Measurements from ENCODE around the gene CAMTA1. TPM values are rescaled to one million over a fixed set of nuclear protein-coding genes. Genes with fewer than 3 reads are reported as not detected.

The CAMTA1 gene
- total RNA-seq, 1 donor from 2014 or later, result 67.9 TPM

DNA sequence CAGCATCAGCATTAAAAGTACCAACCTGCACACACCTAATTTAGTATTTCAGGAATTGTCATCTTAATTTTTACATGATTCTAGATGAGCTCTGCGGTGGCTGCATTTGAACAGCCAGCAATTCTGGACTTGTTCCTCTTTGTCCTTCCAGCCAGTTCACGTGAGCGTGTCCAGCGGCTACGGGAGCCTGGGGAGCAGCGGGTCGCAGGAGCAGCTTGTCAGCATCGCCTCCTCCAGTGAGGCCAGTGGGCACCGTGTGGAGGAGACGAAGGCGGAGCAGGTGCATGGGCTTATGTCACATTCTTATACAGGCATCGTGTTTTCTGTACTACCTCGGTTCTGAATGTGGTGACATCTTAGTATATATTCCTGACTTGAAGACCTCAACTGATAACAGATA is 1024.5 kb downstream of the CAMTA1 start:
- no peak for DNase-seq (ENCODE audit: low spot score)

DNA sequence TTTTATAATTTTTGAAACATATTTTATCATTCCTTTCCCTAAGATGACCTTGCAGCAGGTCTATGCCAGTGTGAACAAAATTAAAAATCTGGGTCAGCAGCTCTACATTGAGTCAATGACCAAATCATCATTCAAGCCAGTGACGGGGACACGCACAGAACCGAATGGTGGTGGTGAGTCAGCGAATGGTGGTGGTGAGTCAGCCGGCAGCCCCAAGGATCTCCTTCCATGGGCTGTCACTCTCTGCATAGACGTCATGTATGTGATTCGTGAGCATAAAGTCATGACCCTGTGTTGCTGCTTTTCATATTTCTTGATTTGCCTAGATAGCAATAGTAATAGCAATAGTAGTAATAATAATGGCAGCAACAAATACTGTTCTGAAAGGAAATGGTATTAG is 1025.1 kb downstream of the CAMTA1 start:
- DNase-seq (ENCODE audit: low spot score), result no peak

DNA sequence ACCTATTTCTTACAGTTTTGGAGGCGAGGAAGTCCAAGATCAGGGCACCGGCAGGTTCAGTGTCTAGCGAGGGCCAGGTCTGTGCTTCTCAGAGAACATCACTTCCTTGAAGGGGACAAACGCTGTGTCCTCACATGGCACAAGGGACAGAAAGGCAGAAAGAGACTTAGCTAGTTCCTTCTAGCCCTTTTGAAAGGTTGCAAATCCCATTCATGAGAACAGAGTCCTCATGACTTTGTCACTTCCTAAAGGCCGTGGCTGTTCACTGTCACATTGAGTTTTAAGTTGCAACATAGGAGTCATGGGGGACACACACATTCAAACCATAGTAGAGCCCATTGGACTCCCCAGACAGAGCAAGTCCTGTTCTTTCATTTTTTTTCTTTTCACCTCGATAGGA is 1026.2 kb downstream of the CAMTA1 start:
- DNase-seq (ENCODE audit: low spot score), result no peak

DNA sequence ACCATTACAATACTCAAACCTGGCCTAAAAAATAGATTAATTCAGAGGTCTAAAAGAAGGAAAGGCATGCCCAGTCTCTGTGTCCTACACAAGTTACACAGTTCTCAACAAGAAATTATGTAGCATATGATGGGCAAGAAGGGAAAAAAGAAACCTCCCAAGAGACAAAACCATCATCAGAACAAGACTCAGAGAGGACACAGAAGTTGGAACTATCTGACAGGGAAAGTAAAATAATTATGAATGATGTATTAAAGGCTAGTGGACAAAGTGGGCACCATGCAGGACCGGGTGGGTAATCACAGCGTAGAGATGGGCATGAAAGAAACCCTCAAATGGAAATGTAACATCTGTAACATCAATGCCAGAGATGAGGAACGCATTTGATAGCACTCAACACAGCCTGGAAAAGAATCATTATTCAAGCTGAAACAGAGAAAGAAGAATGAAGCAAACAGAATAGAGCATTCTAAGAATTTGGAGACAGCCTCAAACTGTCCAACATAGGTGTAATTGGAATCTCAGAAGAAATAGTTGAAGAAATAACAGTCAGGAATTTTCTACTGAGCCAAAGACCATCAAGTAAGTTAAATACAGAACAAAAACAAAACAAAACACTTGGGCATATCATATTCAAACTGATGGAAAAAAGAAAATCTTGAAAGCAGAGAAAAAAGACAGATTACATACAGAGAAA is 1028.6 kb downstream of the CAMTA1 start:
- DNase-seq (ENCODE audit: low spot score), result no peak

Other genes with a start within 250 kb of the CAMTA1 start
- 24.2 TPM for gene NOL9, start 230.9 kb upstream of the CAMTA1 start, total RNA-seq
- gene TAS1R1, start 230.1 kb upstream of the CAMTA1 start, total RNA-seq, result 0.49 TPM
- 55.1 TPM for gene ZBTB48, start 205.5 kb upstream of the CAMTA1 start, total RNA-seq
- 42.4 TPM for gene KLHL21, start 182.6 kb upstream of the CAMTA1 start, total RNA-seq
- 15.1 TPM for gene PHF13, start 171.7 kb upstream of the CAMTA1 start, total RNA-seq
- gene THAP3, start 160.6 kb upstream of the CAMTA1 start, total RNA-seq, result 25.2 TPM
- 45.6 TPM for gene DNAJC11, start 83.6 kb upstream of the CAMTA1 start, total RNA-seq

All from mucosa of gallbladder (tissue), 1 donor.